ENCODE data around the gene CSGALNACT2.
"Not testable (repeated sequence)": the region's sequence is repeated elsewhere in the genome, so short reads cannot be mapped to it uniquely, and the experiment has no call there.

Gene CSGALNACT2

DNA sequence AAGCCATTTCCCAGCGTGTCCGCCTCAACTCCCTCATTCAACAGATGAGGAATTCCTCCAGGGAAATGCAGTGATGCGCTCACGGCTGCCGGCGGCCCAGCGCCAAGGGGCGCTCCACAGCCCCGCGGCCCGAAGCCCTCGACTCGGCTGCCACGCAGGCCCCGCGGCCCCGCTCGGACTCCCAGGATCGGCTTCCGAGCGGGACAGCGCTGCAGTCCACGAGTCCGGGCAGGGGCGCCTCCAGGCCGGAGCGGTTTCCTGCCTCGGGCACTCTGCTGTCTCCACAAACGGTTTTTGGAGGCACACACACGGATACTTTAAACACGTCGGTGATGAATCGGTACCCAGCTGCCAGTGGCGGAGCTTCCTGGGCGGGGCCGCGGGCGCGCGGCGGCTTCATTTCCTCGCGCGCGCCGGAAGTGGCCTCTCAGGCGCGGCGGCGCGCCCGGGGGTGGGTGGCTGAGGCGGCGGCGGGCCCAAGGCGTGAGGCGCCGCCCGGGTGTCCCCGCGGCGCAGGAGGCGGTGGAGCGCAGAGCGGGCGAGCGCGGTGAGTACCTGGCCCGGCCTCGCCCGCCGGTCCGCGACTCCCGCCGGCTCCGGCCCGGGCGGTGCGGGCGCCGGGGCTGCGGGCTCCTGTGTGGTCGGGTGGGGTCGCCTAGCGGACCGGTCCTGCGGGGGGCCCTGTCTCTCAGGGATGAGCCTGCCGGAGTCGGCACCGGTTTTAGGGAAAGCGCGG is at the start of gene CSGALNACT2:
Gene CSGALNACT2, plus strand, starts transcription at position 425 of the 736 bp plus-strand sequence. CDS start 16,705 bp downstream, outside the sequence.
- DNase-seq = peak; percentile 91

DNA sequence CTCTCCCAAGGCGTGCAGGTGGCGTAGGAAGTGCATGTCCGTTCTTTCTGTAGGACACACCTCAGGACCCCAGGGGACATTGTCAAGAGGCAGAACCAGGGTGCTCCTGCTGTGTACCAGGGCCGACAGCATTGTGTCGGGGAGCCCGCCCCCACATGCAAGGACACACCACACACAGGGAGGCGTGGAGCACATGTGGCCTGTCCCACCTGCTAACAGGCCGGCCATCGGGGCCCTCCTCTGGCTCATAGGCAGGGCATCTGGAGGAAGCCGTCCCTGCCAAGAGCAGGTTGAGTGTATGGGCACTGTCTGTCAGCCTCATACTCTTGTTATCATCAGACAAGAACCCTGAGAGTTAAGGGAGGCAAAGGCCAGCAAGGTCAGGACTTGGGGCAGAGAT is 48.7 kb upstream of the CSGALNACT2 start:
- no peak for DNase-seq

DNA sequence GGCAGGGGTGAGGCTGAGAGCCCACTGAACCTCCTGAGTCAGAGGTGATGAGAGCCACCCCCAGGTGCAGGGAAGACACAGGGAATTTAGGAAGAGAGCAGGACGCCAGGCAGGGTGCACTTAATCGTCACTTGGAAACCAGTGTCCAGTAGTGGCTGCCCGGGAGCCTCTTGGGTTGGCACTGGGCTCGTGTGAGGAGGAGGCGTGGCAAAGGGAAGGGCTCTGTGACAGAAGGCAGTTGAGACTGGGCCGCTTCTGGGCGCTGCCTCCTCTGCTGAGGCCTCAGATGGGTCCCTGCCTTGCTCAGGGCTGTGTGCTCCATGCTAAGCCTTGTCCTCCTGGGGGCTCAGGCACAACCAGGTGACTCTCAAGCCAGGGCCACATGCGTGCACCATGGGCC is 48.1 kb upstream of the CSGALNACT2 start:
- DNase-seq = no peak

DNA sequence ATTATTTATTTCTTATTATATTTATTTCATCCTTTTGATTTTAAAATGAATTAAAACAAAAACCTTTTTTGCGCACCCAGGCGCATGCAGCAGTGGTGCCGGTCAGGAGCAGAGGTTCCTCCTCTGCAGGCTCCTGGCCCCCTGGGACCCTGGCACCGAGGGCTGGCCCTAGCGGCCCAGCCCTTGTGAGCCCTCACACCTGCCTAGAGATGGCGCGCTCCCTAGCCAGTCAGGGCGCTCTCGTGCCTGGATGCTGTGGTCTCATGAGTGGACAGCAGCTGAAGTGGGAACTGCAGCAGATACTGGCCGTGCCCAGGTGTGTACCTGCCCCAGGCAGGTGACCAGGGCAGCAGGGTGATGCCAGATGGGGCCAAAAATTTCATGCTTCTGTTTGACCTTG is 47.6 kb upstream of the CSGALNACT2 start:
- no peak for DNase-seq

DNA sequence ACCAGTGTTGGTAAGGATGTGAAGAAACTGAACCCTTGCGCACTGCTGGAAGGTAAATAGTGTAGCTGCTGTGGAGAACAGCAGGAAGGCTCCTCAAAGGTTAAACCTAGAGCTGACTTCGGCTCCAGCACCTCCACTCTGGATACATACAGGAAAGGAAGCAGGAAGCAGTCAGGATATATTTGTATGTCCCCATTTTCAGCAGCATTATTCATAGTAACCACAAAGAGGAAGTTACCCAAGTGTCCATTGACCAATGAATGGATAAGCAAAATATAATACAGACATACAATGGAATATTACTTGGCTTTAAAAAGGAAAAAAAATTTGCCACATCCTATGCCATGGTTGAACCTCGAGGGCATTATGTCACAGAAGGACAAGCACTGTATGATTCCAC is 46.4 kb upstream of the CSGALNACT2 start:
- no peak for DNase-seq

GRCh38 chr10:43093423-43094076 is 44.7 kb upstream of the CSGALNACT2 start:
- no peak for DNase-seq

- DNase-seq = no peak
Measured at GRCh38 chr10:43094085-43094484, 44.2 kb upstream of the CSGALNACT2 start.

DNA sequence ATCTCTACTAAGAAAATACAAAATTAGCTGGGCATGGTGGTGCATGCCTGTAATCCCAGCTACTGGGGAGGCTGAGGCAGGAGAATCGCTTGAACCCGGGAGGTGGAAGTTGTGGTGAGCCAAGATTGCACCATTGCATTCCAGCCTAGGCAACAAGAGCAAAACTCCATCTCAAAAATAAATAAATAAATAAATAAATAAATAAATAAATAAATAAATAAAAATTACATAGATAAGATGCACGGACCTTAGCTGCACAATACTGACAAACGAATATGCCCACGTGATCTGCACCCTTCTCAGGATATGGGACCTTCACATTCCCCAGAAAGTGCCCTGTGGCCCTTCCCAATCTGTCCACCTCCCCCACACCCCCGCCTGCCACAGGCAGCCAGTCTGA is 38.9 kb upstream of the CSGALNACT2 start:
- not testable (repeated sequence) for DNase-seq

- DNase-seq = no peak
Measured at GRCh38 chr10:43099928-43100327, 38.3 kb upstream of the CSGALNACT2 start.

GRCh38 chr10:43100366-43100765 is 37.9 kb upstream of the CSGALNACT2 start:
- DNase-seq = no peak

- no peak for DNase-seq
Measured at GRCh38 chr10:43102063-43102828, 36.0 kb upstream of the CSGALNACT2 start.

DNA sequence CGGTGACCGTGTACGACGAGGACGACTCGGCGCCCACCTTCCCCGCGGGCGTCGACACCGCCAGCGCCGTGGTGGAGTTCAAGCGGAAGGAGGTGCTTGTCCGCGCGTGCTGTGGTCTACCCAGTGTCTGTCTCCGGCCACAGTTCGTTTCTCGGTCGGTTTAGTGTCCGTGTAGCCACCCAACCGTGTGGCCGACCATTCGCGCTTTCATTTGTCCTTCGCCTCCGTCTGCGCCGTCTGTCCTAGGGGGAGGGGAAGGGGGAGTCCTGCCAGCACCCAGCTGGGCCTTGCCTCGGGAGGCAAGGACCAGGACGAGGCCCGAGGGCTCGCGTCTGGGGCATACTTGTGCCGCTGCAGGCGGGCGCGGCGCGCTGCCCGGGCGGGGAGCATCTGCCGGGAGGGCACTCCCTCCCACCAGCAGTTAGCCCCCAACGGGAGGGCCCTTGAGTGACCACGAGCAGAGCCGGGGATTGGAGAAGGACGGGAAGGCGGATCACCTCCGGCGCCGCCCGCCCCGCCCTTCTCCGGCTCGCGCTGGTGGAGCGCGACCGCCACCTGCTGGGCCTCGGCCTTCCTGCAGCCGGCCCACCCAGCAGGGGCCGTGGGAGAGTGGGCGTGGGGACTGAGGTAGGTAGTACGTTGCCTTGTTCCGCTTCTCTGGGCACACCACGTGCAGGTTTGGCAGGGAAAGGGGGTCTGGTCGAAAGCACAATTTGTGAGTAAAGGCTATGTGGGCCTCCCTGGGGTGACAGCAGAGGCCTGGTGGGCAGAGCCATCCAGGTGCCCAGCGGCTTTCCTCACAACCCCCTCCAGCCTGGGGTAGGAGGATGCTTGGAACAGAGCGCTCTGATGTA is 32.9 kb upstream of the CSGALNACT2 start:
- DNase-seq = peak; percentile 85

- DNase-seq = no peak
Measured at GRCh38 chr10:43105956-43106229, 32.4 kb upstream of the CSGALNACT2 start.

DNA sequence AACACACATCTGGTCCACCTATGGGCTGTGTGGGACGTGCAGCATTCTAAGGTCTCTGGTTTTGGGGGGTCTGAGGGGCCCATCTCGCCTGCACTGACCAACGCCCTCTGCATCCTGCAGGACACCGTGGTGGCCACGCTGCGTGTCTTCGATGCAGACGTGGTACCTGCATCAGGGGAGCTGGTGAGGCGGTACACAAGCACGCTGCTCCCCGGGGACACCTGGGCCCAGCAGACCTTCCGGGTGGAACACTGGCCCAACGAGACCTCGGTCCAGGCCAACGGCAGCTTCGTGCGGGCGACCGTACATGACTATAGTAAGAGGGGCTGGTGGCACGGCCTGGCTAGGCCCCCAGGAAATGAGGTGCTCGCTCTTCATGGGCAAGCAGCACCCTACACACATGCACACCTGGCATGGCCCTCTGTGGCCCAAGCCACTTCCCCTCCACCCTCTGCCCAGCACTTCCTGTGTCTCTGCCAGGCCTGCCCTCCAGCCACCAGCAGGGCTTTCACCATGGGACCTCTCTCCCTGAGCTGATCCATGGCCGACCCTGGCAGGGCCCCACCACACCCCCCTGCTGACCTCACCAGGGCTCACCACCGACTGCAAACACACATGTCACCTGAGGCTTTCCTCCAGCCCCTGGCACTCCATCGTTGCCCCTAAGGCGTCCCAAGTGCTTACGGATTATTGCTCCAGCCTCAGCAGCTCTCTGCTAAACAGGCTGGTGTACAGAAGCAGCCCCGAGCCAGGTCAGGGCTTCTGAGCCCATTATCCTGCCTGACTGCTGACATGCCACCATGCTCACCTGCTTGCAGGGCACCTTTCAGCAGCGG is 31.8 kb upstream of the CSGALNACT2 start:
- DNase-seq = no peak

DNA sequence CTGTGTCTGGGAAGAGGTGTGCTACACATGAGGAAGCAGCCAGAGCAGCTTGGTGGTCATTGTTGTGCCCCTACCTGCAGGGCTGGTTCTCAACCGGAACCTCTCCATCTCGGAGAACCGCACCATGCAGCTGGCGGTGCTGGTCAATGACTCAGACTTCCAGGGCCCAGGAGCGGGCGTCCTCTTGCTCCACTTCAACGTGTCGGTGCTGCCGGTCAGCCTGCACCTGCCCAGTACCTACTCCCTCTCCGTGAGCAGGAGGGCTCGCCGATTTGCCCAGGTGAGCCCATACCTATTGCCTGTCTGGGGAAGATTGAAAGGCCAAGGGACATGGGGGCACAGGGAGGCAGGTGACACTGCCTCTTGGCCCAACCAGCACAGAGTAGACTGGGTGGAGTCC is 29.3 kb upstream of the CSGALNACT2 start:
- DNase-seq = no peak

DNA sequence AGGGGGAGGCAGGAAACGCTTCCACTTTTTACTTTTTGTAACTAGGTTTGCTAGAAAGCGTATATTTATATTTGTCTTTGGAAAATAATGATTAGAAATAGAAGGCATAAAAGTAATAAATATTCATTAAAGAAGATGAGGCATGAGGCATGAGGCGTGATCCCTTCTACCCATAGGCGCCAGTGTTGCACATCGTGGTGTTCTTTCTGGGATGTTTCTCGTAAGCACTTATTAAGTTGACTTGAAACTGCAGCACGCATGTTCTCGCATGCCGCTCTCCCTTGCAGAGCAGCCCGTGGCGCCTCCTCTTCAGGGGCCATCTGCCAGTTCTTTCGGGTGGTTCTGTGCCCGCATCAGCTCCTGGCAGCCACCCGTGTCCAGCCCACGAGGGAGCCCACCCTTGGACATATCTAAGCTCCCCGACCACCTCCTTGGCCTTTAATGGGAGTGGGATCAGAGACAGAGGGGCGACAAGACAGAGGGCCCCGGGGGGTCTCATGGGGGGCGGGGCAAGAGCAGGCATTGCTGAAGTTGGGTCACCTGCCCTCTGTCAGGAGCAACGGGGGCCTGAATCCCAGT is 28.5 kb upstream of the CSGALNACT2 start:
- no peak for DNase-seq

DNA sequence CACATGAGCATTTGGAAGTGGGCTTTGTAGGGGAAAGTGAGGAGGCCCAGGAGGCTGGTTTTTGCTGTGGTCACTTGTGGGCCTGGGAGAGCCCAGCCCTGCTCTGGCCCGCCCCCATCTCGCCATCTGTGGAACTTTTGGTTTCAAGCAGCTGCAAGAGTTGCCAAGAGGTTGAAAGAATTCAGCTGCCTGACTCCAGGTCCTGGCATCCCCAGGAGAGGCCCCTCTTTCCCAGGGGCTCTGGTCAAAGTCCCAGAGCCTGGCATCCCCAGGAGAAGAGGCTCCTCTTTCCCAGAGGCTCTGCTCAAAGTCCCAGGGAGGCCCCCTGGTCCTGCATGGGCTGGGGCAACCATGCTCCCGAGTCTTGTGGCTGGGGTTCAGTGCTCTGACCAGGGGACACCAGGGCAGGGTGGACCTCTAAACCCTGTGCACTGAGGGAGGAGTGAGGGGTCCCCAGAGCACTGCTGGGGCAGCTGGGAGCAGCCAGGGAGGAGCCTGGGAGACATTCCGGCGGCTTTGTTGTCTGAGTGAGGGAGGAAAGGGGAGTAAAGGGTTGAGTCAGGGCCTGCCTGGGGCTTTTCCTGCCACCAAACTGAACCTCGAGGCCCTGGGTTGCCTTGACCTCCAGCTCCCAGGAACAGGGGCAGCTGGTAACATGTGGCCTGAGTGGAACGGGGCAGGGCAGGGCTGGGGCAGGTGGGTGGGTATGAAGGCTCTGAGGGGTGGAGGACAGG is 27.7 kb upstream of the CSGALNACT2 start:
- no peak for DNase-seq

- no peak for DNase-seq
Measured at GRCh38 chr10:43111101-43111500, 27.1 kb upstream of the CSGALNACT2 start.

DNA sequence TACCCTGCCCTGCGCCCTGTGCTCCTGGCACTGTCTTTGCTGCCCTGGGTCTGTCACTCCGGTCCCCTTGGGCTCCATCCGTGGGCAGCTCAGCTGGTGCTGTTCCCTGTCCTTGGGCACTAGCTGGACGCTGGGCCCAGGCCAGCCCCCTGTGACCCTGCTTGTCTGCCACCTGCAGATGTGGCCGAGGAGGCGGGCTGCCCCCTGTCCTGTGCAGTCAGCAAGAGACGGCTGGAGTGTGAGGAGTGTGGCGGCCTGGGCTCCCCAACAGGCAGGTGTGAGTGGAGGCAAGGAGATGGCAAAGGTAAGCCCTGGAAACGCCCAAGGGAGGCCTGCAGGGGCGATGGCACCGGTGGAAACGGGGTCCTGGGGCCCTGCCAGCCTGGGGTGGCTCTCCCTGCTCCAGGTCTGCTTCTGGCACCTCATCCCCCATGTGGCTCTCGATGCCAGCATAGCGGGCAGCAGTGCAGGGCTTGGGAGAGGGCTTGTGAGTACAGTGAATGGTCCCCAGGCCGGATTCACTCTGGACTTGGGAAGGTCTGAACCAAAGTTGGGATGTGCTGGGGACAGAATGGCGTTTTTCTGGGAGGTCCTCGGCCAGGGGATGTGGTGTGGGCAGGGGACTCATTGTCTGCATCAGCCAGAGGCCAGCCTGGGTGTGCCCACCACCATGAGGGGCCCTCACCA is 26.2 kb upstream of the CSGALNACT2 start:
- no peak for DNase-seq

DNA sequence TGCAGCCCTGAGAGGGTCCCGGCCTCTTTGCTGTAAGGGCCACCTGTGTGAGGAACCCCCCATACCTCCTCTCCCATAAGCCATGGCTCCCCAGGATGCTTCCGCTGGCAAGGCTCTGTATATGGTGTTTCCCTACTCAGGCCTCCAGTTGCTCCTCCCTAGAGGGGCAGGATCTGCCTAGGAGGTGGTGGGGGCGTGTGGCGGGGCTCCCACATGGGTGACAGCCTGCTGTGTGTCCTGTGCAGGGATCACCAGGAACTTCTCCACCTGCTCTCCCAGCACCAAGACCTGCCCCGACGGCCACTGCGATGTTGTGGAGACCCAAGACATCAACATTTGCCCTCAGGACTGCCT is 25.7 kb upstream of the CSGALNACT2 start:
- DNase-seq = no peak
